Trophoblast cell (in vitro differentiated cells and primary cell): ENCODE data around the gene CFAP57.

Experiments used
- DNase-seq, 2 donors: peaks; one replicate each; pipeline ENCODE4 v3.0.0-alpha.2; 2016
- H2AFZ ChIP-seq: 2 replicates; pipeline ENCODE4 v1.6.1; 2013; ENCODE audit warnings: low read length, moderate library complexity, mild to moderate bottlenecking; ENCODE audit not compliant: insufficient read depth, poor library complexity
- H2AK5ac ChIP-seq: 2 replicates; pipeline ENCODE4 v1.6.1; 2013; ENCODE audit warnings: mild to moderate bottlenecking, low read length
- H2BK120ac ChIP-seq: 2 replicates; pipeline ENCODE4 v1.6.1; 2013; ENCODE audit warnings: low read length, mild to moderate bottlenecking, moderate library complexity; ENCODE audit not compliant: insufficient read depth, poor library complexity
- H2BK12ac ChIP-seq: 2 replicates; pipeline ENCODE4 v1.6.1; 2013; ENCODE audit warnings: mild to moderate bottlenecking, low read length, moderate library complexity
- H2BK5ac ChIP-seq: 2 replicates; pipeline ENCODE4 v1.6.1; 2013; ENCODE audit warnings: low read length, low read depth, moderate library complexity, mild to moderate bottlenecking; ENCODE audit not compliant: poor library complexity
- H3K14ac ChIP-seq: 2 replicates; pipeline ENCODE4 v1.6.1; 2013; ENCODE audit warnings: mild to moderate bottlenecking, low read length
- H3K18ac ChIP-seq: 2 replicates; pipeline ENCODE4 v1.6.1; 2013; ENCODE audit warnings: mild to moderate bottlenecking, low read length
- H3K23ac ChIP-seq: 2 replicates; pipeline ENCODE4 v1.6.1; 2013; ENCODE audit warnings: low read length
- H3K27ac ChIP-seq: 2 replicates; pipeline ENCODE4 v1.5.1; 2013; ENCODE audit warnings: low read depth, mild to moderate bottlenecking, inconsistent platforms, low read length, moderate library complexity
- H3K27me3 ChIP-seq: 2 replicates; pipeline ENCODE4 v1.6.1; 2013; ENCODE audit warnings: inconsistent platforms, mild to moderate bottlenecking, low read length, moderate library complexity; ENCODE audit not compliant: insufficient read depth
- H3K36me3 ChIP-seq, 2 experiments: 1 replicate in 1 of 2; 2 replicates in 1 of 2; pipeline ENCODE4 v1.6.1; 2013; ENCODE audit warnings: low read length in 2 of 2, mild to moderate bottlenecking in 2 of 2, moderate library complexity in 1 of 2; ENCODE audit not compliant: insufficient read depth in 2 of 2, control insufficient read depth in 1 of 2
- H3K4ac ChIP-seq: 2 replicates; pipeline ENCODE4 v1.6.1; 2013; ENCODE audit warnings: low read depth, mild to moderate bottlenecking, low read length, moderate library complexity
- H3K4me1 ChIP-seq, 2 experiments: 1 replicate in 1 of 2; 2 replicates in 1 of 2; pipeline ENCODE4 v1.6.1; 2013; ENCODE audit warnings: low read length in 2 of 2, mild to moderate bottlenecking in 2 of 2, moderate library complexity in 1 of 2; ENCODE audit not compliant: insufficient read depth in 2 of 2, control insufficient read depth in 1 of 2
- H3K4me2 ChIP-seq: 2 replicates; pipeline ENCODE4 v1.6.1; 2013; ENCODE audit warnings: inconsistent platforms, mild to moderate bottlenecking, low read length, moderate library complexity
- H3K4me3 ChIP-seq: 2 replicates; pipeline ENCODE4 v1.5.1; 2013; ENCODE audit warnings: mild to moderate bottlenecking, low read depth, low read length, inconsistent platforms
- H3K79me1 ChIP-seq: one replicate; pipeline ENCODE4 v1.6.1; 2013; ENCODE audit warnings: low read length
- H3K79me2 ChIP-seq: 2 replicates; pipeline ENCODE4 v1.6.1; 2013; ENCODE audit warnings: low read length, mild to moderate bottlenecking; ENCODE audit not compliant: control insufficient read depth, insufficient read depth, poor library complexity
- H3K9ac ChIP-seq: 2 replicates; pipeline ENCODE4 v1.6.1; 2013; ENCODE audit warnings: mild to moderate bottlenecking, low read length
- H3K9me3 ChIP-seq: 2 replicates; pipeline ENCODE4 v1.6.1; 2013; ENCODE audit warnings: low read depth, mild to moderate bottlenecking, control low read depth, inconsistent platforms, low read length; ENCODE audit not compliant: insufficient read depth
- H4K12ac ChIP-seq: 2 replicates; pipeline ENCODE4 v1.6.1; 2013; ENCODE audit warnings: low read depth, mild to moderate bottlenecking, low read length, moderate library complexity
- H4K8ac ChIP-seq: 2 replicates; pipeline ENCODE4 v1.6.1; 2013; ENCODE audit warnings: low read depth, mild to moderate bottlenecking, low read length, moderate library complexity
- H4K91ac ChIP-seq: one replicate; pipeline ENCODE4 v1.6.1; 2013; ENCODE audit warnings: low read depth, mild to moderate bottlenecking, low read length, moderate library complexity
- WGBS: extraction: QIAGEN DNeasy Blood & Tissue Kit; methylation state at CpG from one replicate; pipeline ENCODE4 v1.1.7; 2013; ENCODE audit warnings: missing lambda C conversion rate; ENCODE audit not compliant: insufficient read length, insufficient coverage; ENCODE audit errors: extremely low coverage; 5-methylcytosine and 5-hydroxymethylcytosine counted together

Gene CFAP57

GRCh38 chr1:43277116-43277876 is 105.2 kb downstream of the CFAP57 start:
- Histone ChIP-seq H3K9ac (no peak overlapping the region), H4K91ac (no peak overlapping the region), H3K18ac (no peak overlapping the region), H2AFZ (no peak overlapping the region), H3K4ac (no peak overlapping the region), H3K36me3 (no peaks in the 10 kb centered on the region), H2BK120ac (no peak overlapping the region), H3K27me3 (no peaks in the 10 kb centered on the region), H3K27ac (no peak overlapping the region), H3K23ac (no peak overlapping the region), H4K8ac (no peak overlapping the region), H3K4me2 (no peak overlapping the region), H2BK5ac (no peak overlapping the region), H2BK12ac (no peak overlapping the region), H3K79me2 (no peaks in the 10 kb centered on the region), H3K4me3 (no peak overlapping the region), H3K14ac (no peak overlapping the region), H4K12ac (no peak overlapping the region), H3K9me3 (peaks cover 3% of the 10 kb centered on the region), H3K4me1 (no peaks in the 10 kb centered on the region), H2AK5ac (no peak overlapping the region), H3K79me1 (no peaks in the 10 kb centered on the region)
- DNase-seq, result no peak
- WGBS, result no CpG with 5 or more reads among the region's 7 CpGs

- no peak overlapping the region for H3K18ac ChIP-seq
- no peak overlapping the region for H2AFZ ChIP-seq
- no peak overlapping the region for H2BK5ac ChIP-seq
- no peaks in the 10 kb centered on the region for H3K36me3 ChIP-seq
- no peaks in the 10 kb centered on the region for H3K4me1 ChIP-seq
- H3K23ac ChIP-seq, result no peak overlapping the region
- no peaks in the 10 kb centered on the region for H3K79me2 ChIP-seq
- DNase-seq, result no peak
- WGBS, result no CpG with 5 or more reads among the region's 5 CpGs
- no peak overlapping the region for H3K4ac ChIP-seq
- no peak overlapping the region for H3K4me3 ChIP-seq
- H4K91ac ChIP-seq, result no peak overlapping the region
- H2BK12ac ChIP-seq, result no peak overlapping the region
- H3K9me3 ChIP-seq, result peaks cover 3% of the 10 kb centered on the region
- H3K27me3 ChIP-seq, result no peaks in the 10 kb centered on the region
- H4K12ac ChIP-seq, result no peak overlapping the region
- no peak overlapping the region for H2AK5ac ChIP-seq
- no peak overlapping the region for H3K9ac ChIP-seq
- H4K8ac ChIP-seq, result no peak overlapping the region
- no peak overlapping the region for H2BK120ac ChIP-seq
- H3K4me2 ChIP-seq, result no peak overlapping the region
- H3K14ac ChIP-seq, result no peak overlapping the region
- no peaks in the 10 kb centered on the region for H3K79me1 ChIP-seq
- H3K27ac ChIP-seq, result no peak overlapping the region
Observed at GRCh38 chr1:43279161-43279560, 107.0 kb downstream of the CFAP57 start.

GRCh38 chr1:43279666-43280065 is 107.5 kb downstream of the CFAP57 start:
- no peak overlapping the region for H3K9ac ChIP-seq
- H3K79me1 ChIP-seq, result no peaks in the 10 kb centered on the region
- H4K8ac ChIP-seq, result no peak overlapping the region
- H2BK12ac ChIP-seq, result no peak overlapping the region
- no peak overlapping the region for H2AFZ ChIP-seq
- H3K79me2 ChIP-seq, result no peaks in the 10 kb centered on the region
- H3K9me3 ChIP-seq, result no peaks in the 10 kb centered on the region
- H2BK5ac ChIP-seq, result no peak overlapping the region
- H3K4me3 ChIP-seq, result no peak overlapping the region
- no peak overlapping the region for H4K91ac ChIP-seq
- no peak overlapping the region for H2AK5ac ChIP-seq
- H3K36me3 ChIP-seq, result no peaks in the 10 kb centered on the region
- no peak overlapping the region for H3K23ac ChIP-seq
- no peak overlapping the region for H3K4ac ChIP-seq
- no peak for DNase-seq
- H2BK120ac ChIP-seq, result no peak overlapping the region
- H3K14ac ChIP-seq, result no peak overlapping the region
- peaks cover 1% of the 10 kb centered on the region in 2 experiments for H3K4me1 ChIP-seq
- H3K4me2 ChIP-seq, result no peak overlapping the region
- no peak overlapping the region for H3K18ac ChIP-seq
- H4K12ac ChIP-seq, result no peak overlapping the region
- H3K27ac ChIP-seq, result no peak overlapping the region
- WGBS, result no CpG with 5 or more reads among the region's 6 CpGs
- H3K27me3 ChIP-seq, result no peaks in the 10 kb centered on the region

- Histone ChIP-seq H3K23ac (no peak overlapping the region), H3K9me3 (no peaks in the 10 kb centered on the region), H4K91ac (no peak overlapping the region), H3K4me1 (peaks cover 4 to 9% of the 10 kb centered on the region in 2 experiments), H2BK5ac (no peak overlapping the region), H3K79me2 (no peaks in the 10 kb centered on the region), H4K12ac (no peak overlapping the region), H4K8ac (no peak overlapping the region), H3K9ac (no peak overlapping the region), H2AFZ (no peak overlapping the region), H2BK12ac (no peak overlapping the region), H3K27me3 (no peaks in the 10 kb centered on the region), H3K18ac (no peak overlapping the region), H3K14ac (no peak overlapping the region), H3K79me1 (no peaks in the 10 kb centered on the region), H3K36me3 (no peaks in the 10 kb centered on the region), H3K4ac (no peak overlapping the region), H3K4me2 (no peak overlapping the region), H2AK5ac (no peak overlapping the region), H2BK120ac (no peak overlapping the region), H3K4me3 (no peak overlapping the region), H3K27ac (no peak overlapping the region)
- no peak for DNase-seq
- no CpG with 5 or more reads among the region's 2 CpGs for WGBS
Observed at GRCh38 chr1:43280692-43281091, 108.6 kb downstream of the CFAP57 start.
